GM19372 (cell line): ENCODE data around the gene LHX5.

ENCODE experiments used
- ATAC-seq: cut with Tn5 transposase; IDR thresholded peaks from one replicate; pipeline ENCODE4 v1.9.1; 2021; ENCODE audit warnings: mild to moderate bottlenecking, low read depth, moderate library complexity; ENCODE audit not compliant: unreplicated experiment

LHX5 gene

DNA sequence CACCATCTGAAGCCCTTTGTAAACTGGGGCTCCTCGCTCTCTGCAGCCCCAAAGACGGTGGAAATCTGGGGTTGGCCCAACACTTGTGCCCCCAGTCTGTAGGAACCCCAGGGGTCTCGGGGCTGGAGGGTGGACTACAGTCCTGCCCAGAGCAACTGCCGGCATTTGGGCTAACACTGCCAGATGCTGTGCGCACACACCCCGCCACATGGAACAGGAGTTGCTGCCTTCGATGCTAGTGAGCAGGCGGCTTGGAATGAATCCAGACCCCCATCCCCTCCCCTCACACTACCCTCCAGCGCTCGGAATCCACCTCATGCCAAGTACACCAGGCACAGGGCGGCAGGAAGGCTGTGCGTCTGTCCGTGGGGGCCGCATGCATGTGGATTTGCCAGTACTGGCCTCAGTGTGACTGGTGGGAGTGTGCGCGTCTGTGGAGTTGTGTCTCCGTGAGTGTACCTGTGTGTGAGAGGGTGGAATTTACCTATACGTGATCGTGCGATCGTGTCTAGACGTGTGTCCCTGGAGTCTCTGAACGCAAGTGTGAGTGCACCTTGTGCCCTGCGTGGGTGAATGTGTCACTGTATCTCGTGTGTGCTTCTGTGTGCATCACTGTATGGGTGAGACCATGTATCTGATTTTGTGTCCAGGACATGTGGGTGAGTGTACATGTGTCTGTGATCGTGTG lies 5.1 kb downstream of the LHX5 start:
- no peak for ATAC-seq

DNA sequence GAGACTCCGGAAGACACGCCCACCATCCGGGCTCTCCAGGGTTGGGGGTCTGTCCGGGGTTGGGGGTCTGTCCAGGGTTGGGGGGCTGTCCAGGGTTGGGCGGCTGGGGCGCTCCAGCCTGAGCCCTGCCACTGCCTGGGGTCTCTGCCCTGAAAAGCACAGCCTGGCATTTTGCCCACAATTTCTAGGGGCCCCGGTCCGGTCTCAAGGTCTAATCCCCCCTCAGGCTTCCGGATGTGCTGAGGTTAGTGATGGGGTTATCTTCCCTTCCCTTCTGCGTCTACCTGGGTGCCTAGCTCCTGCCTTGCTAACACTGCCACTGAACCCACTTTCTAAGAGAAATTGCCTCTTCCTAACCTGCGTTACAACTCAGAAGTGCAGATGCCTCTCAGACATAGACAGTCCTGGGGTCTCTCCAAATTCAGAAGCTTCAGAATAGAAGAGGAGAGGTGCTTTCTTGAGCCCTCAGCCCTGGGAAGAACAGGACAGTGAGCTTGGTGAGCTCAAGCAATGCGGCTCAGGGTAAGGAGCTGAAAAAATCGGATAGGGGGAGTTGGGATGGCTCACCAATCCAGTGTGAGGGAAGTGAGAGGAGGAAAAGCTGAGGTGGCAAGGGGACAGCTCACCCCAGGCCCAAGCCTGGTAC lies 5.7 kb downstream of the LHX5 start:
- no peak for ATAC-seq

DNA sequence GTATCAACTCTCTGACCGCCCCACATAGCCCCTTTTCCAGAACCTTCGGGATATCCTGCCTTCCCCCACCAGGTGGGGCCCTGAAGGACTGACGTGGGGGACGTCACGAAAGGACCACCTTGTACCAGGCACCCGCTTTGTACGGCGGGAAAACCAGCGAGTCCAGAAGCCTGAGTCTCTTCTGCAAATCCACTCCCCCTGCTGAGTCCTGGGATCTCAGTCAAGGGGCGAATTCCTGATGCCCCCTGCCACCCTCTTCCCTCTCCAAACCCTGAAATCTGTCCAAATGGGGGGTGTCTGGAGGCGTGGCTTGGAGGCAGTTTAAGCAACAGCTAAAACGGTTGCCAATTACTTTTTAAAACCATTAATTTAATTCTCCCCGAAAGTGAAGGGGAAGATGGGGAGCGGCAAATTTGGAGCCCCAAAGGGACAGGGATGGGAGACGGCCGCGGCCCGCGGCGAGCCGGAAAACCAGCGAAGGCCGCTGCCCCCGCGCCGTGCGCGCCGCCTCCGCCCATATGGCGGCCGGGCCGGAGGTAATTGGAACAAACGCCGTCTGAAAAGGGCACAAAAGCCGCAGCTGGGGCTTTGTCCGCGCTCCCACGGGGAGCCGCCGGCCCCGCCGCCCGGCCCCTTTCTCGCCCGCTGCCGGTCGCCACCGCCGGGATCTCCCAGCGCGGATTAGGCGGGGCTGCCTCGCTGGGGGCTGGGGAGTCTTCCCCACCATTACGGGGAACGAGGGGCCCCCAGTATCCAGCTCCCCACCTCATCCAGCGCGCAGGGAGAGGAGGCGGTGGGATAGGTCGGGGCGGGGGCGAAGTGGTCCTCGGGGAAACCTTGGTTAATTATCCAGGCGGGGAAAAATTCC lies 6.6 kb downstream of the LHX5 start:
- no peak for ATAC-seq

DNA sequence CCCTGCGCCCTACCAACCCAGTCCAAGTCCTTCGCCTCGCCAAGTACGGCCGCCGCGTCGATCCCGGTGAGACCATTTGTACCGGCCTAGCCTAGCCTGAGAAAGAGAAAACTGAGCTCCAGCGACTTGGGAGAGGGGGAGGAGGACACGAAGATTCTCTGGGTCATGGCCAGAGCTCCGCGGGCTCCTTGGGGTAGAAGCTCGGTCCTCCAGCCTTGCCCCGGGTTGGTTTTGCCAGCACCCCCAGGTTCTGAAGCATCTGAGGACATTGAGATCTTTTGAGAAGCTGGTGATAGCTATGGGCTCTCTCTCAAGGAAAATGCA lies 7.3 kb downstream of the LHX5 start:
- no peak for ATAC-seq

DNA sequence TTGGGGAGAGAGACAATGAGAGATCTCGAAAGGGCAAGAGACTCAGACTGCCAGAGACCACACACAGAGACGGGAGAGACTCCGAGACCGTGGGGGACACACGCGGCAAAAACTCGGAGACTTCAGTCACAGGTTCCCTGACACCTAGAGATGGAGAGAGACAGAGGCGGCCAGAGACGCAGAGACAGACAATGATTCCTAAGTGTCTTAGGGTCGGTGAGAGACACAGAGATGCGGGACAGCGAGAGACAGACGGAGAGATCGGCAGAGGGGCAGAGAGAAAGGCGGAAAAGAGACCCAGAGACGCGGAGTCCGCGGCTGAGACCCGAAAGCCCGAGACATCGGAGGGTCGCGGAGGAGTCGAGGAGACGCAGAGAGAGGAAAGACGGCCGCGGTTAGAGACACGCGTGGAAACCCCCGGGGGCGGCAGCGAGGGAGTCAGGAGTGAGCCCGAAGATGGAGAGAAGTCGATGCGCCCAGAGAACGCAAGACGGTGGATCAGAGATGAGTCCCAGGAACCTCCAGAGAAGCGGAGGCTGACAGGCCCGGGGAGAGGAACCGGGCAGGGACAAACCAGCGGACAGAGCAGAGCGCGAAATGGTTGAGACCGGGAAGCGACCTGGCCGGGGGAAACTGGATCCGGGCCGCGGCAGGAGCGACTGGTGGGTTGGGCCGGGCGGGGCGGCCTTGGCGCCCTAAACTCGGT lies 7.8 kb downstream of the LHX5 start:
- ATAC-seq = no peak

DNA sequence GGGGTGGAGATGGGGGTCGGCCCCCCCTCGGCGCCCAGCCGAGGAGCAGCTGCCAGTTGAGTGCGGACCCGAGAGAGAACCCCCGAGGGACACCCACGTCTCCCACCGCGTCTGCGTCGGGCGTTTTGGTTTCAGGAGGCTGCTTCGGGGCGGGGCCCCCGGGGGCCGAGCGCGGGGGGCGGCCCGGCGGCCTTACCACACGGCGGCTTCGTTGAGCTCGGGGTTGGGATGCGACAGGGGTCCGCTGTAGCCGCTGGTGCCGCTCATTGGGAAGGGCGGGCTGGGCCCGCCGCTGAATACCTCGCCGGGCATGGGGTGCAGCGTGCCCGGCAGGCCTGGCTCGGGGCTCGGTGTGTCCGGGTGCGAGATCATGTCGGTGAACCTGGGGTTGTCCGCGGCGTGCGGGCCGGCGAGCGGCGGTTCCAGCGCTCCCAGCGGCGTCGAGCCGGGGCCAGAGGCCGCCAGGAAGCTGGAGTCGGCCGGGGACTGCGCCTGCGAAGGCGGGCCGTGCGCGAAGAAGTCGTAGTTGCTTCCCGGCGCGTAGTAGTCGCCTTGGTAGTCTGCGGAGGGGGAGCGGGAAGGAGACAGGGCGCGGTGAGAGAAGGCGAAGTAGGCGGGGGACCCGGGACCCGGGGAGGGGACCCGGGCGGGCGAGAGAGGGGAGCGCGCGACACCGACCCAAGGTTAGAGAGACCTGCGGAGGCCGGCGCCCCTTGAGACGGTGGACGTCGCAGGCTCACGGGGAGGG lies 8.5 kb downstream of the LHX5 start:
- ATAC-seq = no peak

DNA sequence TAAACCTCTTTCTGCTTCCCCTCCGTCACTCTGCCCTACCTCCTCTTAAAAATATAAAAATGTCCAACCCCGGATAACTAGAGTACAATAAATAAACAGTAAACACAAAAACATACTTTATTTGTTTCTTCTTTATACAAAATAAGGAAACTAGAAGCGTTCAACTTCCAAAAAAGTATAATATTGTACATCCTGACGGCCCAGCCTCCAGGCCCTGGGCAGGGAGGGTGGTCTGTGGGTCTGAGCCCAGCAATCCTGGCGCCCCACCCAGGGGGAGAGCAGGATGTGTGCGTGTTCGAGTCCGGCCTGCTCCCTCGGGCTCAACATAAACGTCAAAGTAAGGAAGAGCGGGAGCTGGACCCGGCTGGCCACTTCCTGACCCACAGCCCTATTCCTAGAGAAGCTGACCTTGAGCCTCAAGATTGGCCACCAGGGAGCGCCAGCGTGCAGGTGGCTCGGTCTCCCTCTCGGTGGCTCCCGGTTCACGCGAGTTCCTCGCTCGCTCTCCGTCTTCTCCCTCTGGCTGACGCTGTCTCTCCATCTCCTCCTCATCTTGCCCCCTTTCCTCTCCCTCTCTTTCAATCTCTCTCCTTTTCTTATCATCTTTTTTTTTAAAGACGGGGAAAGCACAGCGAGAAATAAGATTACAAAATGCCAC lies 9.4 kb downstream of the LHX5 start:
- ATAC-seq = no peak

DNA sequence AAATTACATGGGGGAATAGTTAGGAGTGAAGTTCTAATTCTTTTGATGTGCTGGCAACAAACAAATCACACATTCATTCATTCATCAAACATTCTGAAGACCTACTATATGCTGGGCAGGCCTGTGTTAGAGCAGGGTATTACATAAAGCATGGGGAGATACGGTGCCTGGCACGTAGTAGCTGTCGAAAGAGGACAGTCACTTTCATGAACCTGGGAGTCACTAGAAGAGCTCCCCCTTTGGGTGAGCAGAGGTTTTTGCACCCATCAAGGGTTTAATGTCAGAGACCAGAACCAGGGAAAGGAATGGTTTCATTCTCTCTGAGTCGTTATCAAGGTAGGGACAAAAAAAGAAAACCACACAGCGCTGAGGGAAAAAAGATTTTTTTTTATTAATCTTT lies 10.0 kb downstream of the LHX5 start:
- ATAC-seq = no peak

DNA sequence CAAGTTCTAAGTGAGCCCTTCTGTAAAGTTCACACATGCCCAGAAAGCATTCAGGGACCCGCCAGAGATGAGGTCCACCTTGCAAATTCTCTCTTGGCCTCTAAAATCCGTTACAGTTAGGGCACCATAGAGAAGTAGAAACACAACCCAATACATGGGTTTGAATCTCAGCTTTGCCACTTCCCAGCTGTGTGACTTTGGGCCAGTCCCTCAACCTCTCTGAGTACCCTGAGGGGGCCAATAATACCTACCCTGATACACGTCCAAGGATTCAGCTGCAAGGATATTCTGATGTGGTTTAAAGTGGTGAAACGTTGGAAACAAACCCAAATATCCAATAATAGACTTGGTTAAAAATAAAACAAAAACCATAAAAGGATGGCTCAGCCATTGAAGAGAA lies 11.7 kb downstream of the LHX5 start:
- no peak for ATAC-seq

DNA sequence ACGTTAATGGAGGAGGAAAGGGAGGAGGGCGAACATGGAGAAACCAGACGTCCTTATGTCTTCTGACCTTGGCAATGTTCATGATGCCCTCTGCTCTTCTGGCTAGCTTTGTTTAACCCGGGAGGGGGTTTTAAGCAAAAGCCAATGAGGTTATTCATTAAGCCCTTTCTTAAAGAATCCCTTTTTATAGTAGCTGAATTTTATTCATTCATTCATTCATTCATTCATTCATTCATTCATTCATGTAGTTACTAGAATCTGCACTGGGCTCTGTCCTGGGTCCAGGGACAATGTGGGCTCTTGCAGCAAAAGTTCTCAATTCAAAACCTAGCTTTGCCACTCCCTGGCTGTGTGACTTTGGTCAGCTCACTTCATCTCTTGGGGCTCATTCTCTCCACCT lies 14.0 kb downstream of the LHX5 start:
- ATAC-seq = no peak

DNA sequence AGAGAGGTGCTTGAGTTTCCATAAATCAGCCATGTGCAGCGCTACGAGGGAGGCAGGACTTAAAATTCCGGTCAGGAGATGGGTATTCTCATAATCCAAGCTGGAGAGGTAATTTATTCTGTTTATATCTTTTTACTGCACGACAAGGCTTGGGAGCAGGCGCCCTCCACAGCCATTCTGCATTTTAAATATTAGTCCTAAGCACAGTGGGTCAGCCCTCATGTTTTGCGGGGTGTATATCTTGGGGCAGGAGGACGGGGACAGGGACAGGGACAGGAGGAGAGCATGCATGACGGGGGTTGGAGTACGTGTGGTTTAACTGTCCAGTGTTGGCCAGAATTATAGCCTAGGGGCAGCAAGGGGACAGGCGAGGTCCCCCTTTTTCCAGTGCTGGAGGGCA lies 14.5 kb downstream of the LHX5 start:
- no peak for ATAC-seq

DNA sequence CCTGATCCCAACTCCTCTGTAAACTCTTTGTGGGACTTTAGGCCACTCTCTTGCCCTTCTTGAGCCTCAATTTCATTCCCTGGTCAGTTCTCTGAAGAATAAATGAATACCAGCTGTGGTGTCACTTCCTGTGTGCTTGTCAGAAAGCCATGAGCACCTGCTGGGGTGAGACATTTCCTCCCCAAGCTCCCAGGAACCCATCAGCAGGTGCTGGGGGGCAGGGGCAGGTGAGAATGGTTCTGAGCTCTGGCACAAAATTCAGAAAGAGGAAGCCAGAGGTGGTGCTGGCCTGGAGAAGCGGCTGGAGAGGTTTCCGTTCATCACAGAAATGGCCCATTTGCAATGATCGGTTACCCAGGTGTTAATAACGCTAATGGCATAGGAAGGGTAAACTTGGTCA lies 14.9 kb downstream of the LHX5 start:
- no peak for ATAC-seq

DNA sequence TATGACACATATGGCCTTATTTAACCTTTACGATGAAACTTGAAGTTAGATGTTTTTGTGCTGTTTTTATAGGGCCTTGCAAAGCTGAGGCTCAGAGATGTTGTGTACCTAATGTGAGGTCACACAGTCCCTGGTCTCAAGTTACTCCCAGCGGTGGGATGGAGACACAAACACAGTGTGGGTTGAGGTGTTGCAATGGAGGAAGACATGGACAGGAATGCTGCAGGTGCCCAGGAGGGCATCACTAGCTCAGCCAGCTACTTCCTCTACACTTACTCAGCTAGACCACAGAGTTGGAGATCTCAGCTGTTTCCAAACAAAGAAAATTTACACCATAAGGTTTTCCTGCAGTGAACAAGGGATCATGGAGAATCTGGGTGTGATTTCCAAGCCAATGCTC lies 15.5 kb downstream of the LHX5 start:
- no peak for ATAC-seq

DNA sequence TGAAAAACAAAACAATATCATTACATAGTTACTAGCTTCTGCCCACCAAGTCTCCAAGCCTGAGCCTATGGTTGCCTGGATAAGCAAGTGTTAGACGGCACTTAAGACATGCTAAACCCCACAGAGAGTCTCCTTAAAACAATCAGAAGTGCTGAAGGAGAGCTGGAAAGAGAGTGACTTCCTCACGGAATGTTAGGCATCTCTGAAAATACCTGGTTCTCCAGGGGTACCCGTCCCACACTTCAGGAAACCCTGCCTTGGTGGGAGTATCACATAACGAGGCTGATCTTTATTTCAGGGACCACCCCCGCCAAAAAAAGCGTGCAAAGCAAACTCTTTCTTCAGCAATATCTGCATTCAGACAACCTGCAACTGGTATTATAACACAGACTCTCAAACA lies 18.3 kb downstream of the LHX5 start:
- no peak for ATAC-seq

DNA sequence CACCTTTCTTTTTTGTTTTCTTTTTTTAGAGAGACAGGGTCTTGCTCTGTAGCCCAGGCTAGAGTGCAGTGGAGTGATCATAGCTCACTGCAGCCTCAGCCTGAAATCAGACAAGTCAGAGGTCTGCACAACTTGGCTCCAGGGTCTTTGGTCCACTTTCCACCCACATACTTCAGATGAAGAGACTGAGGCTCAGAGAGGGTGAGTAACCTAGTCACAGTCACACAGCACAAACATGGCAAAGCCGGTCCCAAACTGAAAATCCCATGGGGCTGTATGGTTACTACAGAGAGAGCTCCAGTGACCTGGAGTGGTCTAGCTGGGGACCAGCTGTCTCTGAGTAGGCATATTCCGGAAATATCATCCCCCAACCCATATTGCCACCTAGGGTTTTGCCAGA lies 19.2 kb downstream of the LHX5 start:
- no peak for ATAC-seq

DNA sequence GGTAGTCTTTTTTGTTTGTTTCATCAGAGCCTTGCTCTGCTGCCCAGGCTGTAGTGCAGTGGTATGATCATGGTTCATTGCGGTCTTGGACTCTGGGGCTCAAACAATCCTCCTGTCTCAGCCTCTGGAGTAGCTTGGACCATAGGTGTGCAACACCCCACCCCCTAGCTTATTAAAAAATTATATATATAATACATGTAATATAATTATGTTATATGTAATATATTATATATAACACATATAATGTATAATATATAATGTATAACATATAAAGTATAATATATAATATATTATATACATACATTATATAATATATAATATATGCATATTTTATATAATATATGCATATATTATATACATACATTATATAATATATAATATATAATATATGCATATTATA lies 21.8 kb downstream of the LHX5 start:
- no peak for ATAC-seq

DNA sequence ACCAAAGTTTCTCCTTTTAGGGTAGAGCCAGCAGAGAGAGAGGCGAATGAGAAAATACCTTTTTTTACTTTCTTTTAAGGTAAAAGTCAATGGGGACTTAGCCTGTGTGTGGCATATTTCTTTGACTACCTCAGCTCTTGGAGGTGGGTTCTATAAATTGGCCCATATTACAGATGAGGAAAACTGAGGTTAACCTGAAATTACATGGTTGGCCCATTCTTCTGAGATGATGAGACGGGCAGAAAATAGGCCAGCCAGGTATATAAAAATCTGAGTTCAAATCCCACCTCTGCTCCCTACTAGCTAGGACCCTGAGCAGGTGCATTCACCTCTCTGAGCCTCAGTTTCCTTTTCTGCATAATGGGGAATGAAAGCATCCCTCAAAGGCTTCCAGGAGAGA lies 22.4 kb downstream of the LHX5 start:
- no peak for ATAC-seq

DNA sequence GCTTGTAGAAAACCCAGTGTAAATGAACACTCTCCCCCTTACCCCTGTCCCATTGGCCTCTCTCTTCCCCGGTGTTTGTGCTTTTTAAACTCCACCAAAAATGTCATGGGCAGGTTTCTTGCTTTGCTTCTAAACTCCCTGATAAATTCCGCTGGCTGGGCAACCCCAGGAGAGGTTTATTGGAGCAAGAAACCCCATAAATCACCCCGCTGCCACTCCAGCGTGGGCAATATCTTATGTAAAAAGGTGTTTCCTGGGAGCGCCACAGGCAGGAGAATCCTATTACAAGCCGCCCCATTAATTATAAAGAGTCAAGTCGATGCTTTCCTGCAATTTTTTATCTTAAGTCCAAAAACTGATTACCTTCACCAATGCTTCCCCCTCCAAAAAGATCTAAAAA lies 22.8 kb downstream of the LHX5 start:
- ATAC-seq = no peak

DNA sequence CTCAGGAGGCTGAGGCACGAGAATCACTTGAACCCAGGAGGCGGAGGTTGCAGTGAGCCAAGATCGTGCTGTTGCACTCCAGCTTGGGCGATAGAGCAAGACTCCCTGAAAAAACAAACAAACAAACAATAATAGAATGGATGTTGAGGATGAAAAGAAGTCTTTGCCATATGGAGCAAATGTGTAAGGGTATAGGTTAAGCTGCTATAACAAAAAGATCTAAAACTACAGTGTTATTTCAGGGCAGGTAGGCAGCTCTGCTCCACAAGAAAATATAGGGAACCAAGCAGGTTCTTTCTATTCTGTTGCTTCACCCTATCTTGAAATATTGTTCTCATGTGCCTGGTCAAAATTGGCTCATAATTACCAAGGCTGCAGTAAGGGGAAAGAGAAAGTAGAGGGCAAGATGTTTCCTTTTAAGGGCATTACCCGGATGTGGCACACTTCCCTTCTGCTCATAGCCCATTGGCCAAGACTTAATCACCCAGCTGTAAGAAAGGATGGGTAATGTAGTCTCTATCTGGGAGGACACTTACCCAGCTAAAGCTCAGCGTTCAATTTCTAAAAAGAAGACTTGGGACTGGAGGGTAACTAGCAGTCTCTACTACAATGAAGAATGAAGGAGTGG lies 26.0 kb downstream of the LHX5 start:
- ATAC-seq = no peak
